Measurements from ENCODE around the gene GPN3. TPM values are rescaled to one million over a fixed set of nuclear protein-coding genes. Genes with fewer than 3 reads are reported as not detected.
"Not testable (repeated sequence)": the region's sequence is repeated elsewhere in the genome, so short reads cannot be mapped to it uniquely, and the experiment has no call there.

The GPN3 gene
- total and polyA plus RNA-seq, 9 donors, result 15.5 to 32.5 (median 23.2) TPM

GRCh38 chr12:110465024-110465423 lies 3.0 kb downstream of the GPN3 start:
- H3K36me3 ChIP-seq, result no peaks in the 10 kb centered on the region
- no peak for TF ChIP-seq POLR2A (IDR thresholded peaks at IDR 0.05)
- no peak for TF ChIP-seq EP300 (IDR thresholded peaks at IDR 0.05)
- no peak for TF ChIP-seq CTCF (IDR thresholded peaks at IDR 0.05)
- intact Hi-C loops (cut with DNase I), result loop anchor here in 2 of 4 donors (5.0 to 10.0 kb wide), 3 partner anchors 137 to 422 kb away; no protein-coding TSS in a partner anchor
- H3K9me3 ChIP-seq, result no peaks in the 10 kb centered on the region
- H3K27me3 ChIP-seq, result no peaks in the 10 kb centered on the region
- no peak overlapping the region for H3K4me3 ChIP-seq
- peaks cover 8% of the 10 kb centered on the region for H3K4me1 ChIP-seq (ENCODE audit: insufficient read depth)
- 79 to 85% (median 82%) methylated on average over 2 of the region's 2 CpGs for WGBS, 3 donors
- H3K27ac ChIP-seq, result no peak overlapping the region
- DNase-seq, result no peak

GRCh38 chr12:110461189-110461588 lies 6.9 kb downstream of the GPN3 start:
- 86 to 90% (median 88%) methylated on average over 5 of the region's 5 CpGs for WGBS, 3 donors
- H3K4me3 ChIP-seq; H3K27ac ChIP-seq; H3K27me3 ChIP-seq; H3K36me3 ChIP-seq; H3K9me3 ChIP-seq; H3K4me1 ChIP-seq (ENCODE audit: insufficient read depth); DNase-seq: not testable (repeated sequence)
- intact Hi-C loops (cut with DNase I), result loop anchor here in 1 of 4 donors (10.0 kb wide), 1 partner anchor 424 kb away; no protein-coding TSS in a partner anchor

- Histone ChIP-seq H3K4me1 (ENCODE audit: insufficient read depth) (no peaks in the 10 kb centered on the region), H3K36me3 (no peaks in the 10 kb centered on the region), H3K27ac (no peak overlapping the region), H3K27me3 (no peaks in the 10 kb centered on the region), H3K4me3 (no peak overlapping the region), H3K9me3 (no peaks in the 10 kb centered on the region)
- no peak for TF ChIP-seq EP300 (IDR thresholded peaks at IDR 0.05)
- no peak for TF ChIP-seq POLR2A (IDR thresholded peaks at IDR 0.05)
- TF ChIP-seq CTCF (IDR thresholded peaks at IDR 0.05), result no peak
- DNase-seq, result no peak
- intact Hi-C loops (cut with DNase I), result loop anchor here in 2 of 4 donors (10.0 kb wide), 2 partner anchors 236 to 426 kb away; no protein-coding TSS in a partner anchor
- 89 to 93% (median 92%) methylated on average over 4 of the region's 4 CpGs for WGBS, 3 donors
These were observed 9.3 kb downstream of the GPN3 start for GRCh38 chr12:110458756-110459155.

- H3K27ac ChIP-seq, result no peak overlapping the region
- H3K27me3 ChIP-seq, result no peaks in the 10 kb centered on the region
- DNase-seq, result no peak
- H3K4me1 ChIP-seq (ENCODE audit: insufficient read depth), result peaks cover 4% of the 10 kb centered on the region
- no peaks in the 10 kb centered on the region for H3K9me3 ChIP-seq
- intact Hi-C loops (cut with DNase I), result loop anchor here in 2 of 4 donors (5.0 to 10.0 kb wide), 5 partner anchors 144 to 434 kb away; no protein-coding TSS in a partner anchor
- TF ChIP-seq CTCF (IDR thresholded peaks at IDR 0.05), result no peak
- TF ChIP-seq EP300 (IDR thresholded peaks at IDR 0.05), result no peak
- no peak for TF ChIP-seq POLR2A (IDR thresholded peaks at IDR 0.05)
- no peaks in the 10 kb centered on the region for H3K36me3 ChIP-seq
- 86 to 90% (median 89%) methylated on average over 4 of the region's 4 CpGs for WGBS, 3 donors
- H3K4me3 ChIP-seq, result no peak overlapping the region
These were observed 14.3 kb downstream of the GPN3 start for GRCh38 chr12:110453569-110454296.

GRCh38 chr12:110451263-110451662 lies 16.8 kb downstream of the GPN3 start:
- intact Hi-C loops (cut with DNase I), result loop anchor here in 2 of 4 donors (5.0 to 10.0 kb wide), 5 partner anchors 146 to 436 kb away; no protein-coding TSS in a partner anchor
- H3K27ac ChIP-seq, result no peak overlapping the region
- no peaks in the 10 kb centered on the region for H3K9me3 ChIP-seq
- TF ChIP-seq EP300 (IDR thresholded peaks at IDR 0.05) (no peak), POLR2A (IDR thresholded peaks at IDR 0.05) (no peak), CTCF (IDR thresholded peaks at IDR 0.05) (no peak)
- H3K4me3 ChIP-seq, result no peak overlapping the region
- H3K36me3 ChIP-seq, result no peaks in the 10 kb centered on the region
- DNase-seq, result no peak
- WGBS, 3 donors, result 41 to 59% (median 52%) methylated on average over 1 of the region's 1 CpG
- peaks cover 4% of the 10 kb centered on the region for H3K4me1 ChIP-seq (ENCODE audit: insufficient read depth)
- no peaks in the 10 kb centered on the region for H3K27me3 ChIP-seq

All from ovary (tissue), 9 donors.